Coronary artery (tissue), 2 donors: ENCODE data around the gene TYW3.

ENCODE experiments used
- DNase-seq: peaks from one replicate; pipeline ENCODE4 v3.0.0-alpha.2; 2017; ENCODE audit warnings: low spot score
- H3K27ac ChIP-seq, 2 donors: fragments of 200-600 bp; sonication (generic); one replicate each; pipeline ENCODE4 v1.5.1; 2016 to 2019
- H3K4me3 ChIP-seq: fragments of 200-600 bp; sonication (generic); 2 replicates; pipeline ENCODE4 v1.5.1; 2016; ENCODE audit warnings: mild to moderate bottlenecking, moderate library complexity
- CTCF ChIP-seq: fragments of 200-600 bp; sonication (generic); IDR thresholded peaks from one replicate; pipeline ENCODE4 v1.5.1; 2019; ENCODE audit warnings: antibody characterized with exemption

TYW3 gene

GRCh38 chr1:74714429-74715235, 18.3 kb upstream of the TYW3 start:
- TF ChIP-seq CTCF, result no peak
- H3K27ac ChIP-seq, result no peak overlapping the region
- H3K4me3 ChIP-seq, result no peak overlapping the region
- DNase-seq, result no peak

- Histone ChIP-seq H3K27ac (no peak overlapping the region), H3K4me3 (no peak overlapping the region)
- no peak for DNase-seq
- TF ChIP-seq CTCF, result no peak
Observed at GRCh38 chr1:74715236-74715502, 17.8 kb upstream of the TYW3 start.

- no peak overlapping the region for H3K27ac ChIP-seq
- TF ChIP-seq CTCF, result no peak
- no peak overlapping the region for H3K4me3 ChIP-seq
- no peak for DNase-seq
Observed at GRCh38 chr1:74715806-74716205, 17.1 kb upstream of the TYW3 start.

GRCh38 chr1:74716822-74717221, 16.1 kb upstream of the TYW3 start:
- no peak for TF ChIP-seq CTCF
- no peak for DNase-seq
- H3K27ac ChIP-seq, result no peak overlapping the region
- H3K4me3 ChIP-seq, result no peak overlapping the region

- no peak for TF ChIP-seq CTCF
- no peak for DNase-seq
- Histone ChIP-seq H3K4me3 (no peak overlapping the region), H3K27ac (no peak overlapping the region)
Observed at GRCh38 chr1:74717626-74718025, 15.3 kb upstream of the TYW3 start.

- TF ChIP-seq CTCF, result no peak
- Histone ChIP-seq H3K4me3 (no peak overlapping the region), H3K27ac (no peak overlapping the region)
- DNase-seq, result no peak
Observed at GRCh38 chr1:74726063-74726462, 6.9 kb upstream of the TYW3 start.

GRCh38 chr1:74728736-74729135, 4.2 kb upstream of the TYW3 start:
- TF ChIP-seq CTCF, result no peak
- DNase-seq, result no peak
- Histone ChIP-seq H3K27ac (no peak overlapping the region), H3K4me3 (no peak overlapping the region)
